GM12878 (cell line): Measurements from ENCODE around the gene TSPO. TPM values are rescaled to one million over a fixed set of nuclear protein-coding genes. Genes with fewer than 3 reads are reported as not detected.

ENCODE experiments used
- ATAC-seq: fragments of 200-7000 bp; cut with Tn5 transposase; 3 replicates; pipeline ENCODE4 v1.9.1; 2020; ENCODE audit warnings: mild to moderate bottlenecking, moderate library complexity
- BruUV-seq: library from RNA; stranded (reverse); fragments of 400-500 nt; replicated peaks from 2 replicates; lab custom pipeline; 2021; lab: Mats Ljungman, UMichigan
- CTCF ChIA-PET: fragments of 300-600 bp; sonication (Branson Sonifier 250); formaldehyde crosslinking; extraction: SDS; loops from one replicate; lab custom pipeline; 2021; ENCODE audit warnings: inconsistent platforms; lab: Yijun Ruan, JAX
- POLR2A ChIA-PET: fragments of 350-600 bp; formaldehyde crosslinking; extraction: SDS; loops from one replicate; lab custom pipeline; 2021; ENCODE audit warnings: inconsistent platforms; lab: Charles Lee
- RAD21 ChIA-PET: fragments of 300-600 bp; sonication (Branson Sonifier 250); formaldehyde crosslinking; loops from one replicate; lab custom pipeline; 2023; ENCODE audit warnings: antibody characterized with exemption; ENCODE audit not compliant: unreplicated experiment; lab: Charles Lee
- SMC1A ChIA-PET: fragments of 300-600 bp; sonication (Branson Sonifier 250); formaldehyde crosslinking; loops from one replicate; lab custom pipeline; 2023; ENCODE audit not compliant: unreplicated experiment, uncharacterized antibody; lab: Charles Lee
- DNase-seq: peaks from one replicate; pipeline ENCODE4 v3.0.0-alpha.2; 2011; ENCODE audit warnings: low read depth, low spot score
- FAIRE-seq: peaks from 3 replicates; lab custom pipeline; 2011; peaks lifted over from hg19 to GRCh38; lab: Jason Lieb, UNC
- H2AFZ ChIP-seq: 2 replicates; pipeline ENCODE4 v1.6.0; 2011; ENCODE audit warnings: low read depth, low read length, control low read depth; ENCODE audit not compliant: control insufficient read depth
- H3K27ac ChIP-seq: 2 replicates; pipeline ENCODE4 v1.5.1; 2011; ENCODE audit warnings: control low read depth; ENCODE audit not compliant: control insufficient read depth, insufficient read depth
- H3K27me3 ChIP-seq, 2 experiments: replicated peaks in 1 of 2; 2 replicates each; pipeline versions ENCODE4 v1.6.0 to v1.6.1; 2011; ENCODE audit warnings: low read length in 1 of 2; ENCODE audit not compliant: control insufficient read depth in 2 of 2, insufficient read depth in 2 of 2
- H3K36me3 ChIP-seq, 2 experiments: 2 replicates each; pipeline ENCODE4 v1.5.1; 2011; ENCODE audit warnings: low read length in 1 of 2; ENCODE audit not compliant: control insufficient read depth in 2 of 2, insufficient read depth in 2 of 2
- H3K4me1 ChIP-seq: 2 replicates; pipeline ENCODE4 v1.6.1; 2011; ENCODE audit warnings: mild to moderate bottlenecking, low read length, moderate library complexity, mixed read lengths; ENCODE audit not compliant: control insufficient read depth, insufficient read depth
- H3K4me2 ChIP-seq: 2 replicates; pipeline ENCODE4 v1.6.0; 2011; ENCODE audit warnings: control low read depth; ENCODE audit not compliant: control insufficient read depth, insufficient read depth
- H3K4me3 ChIP-seq: fragments of 200-600 bp; sonication (generic); 2 replicates; pipeline ENCODE4 v1.5.1; 2016
- H3K79me2 ChIP-seq: 2 replicates; pipeline ENCODE4 v1.6.0; 2011; ENCODE audit warnings: low read length; ENCODE audit not compliant: control insufficient read depth, insufficient read depth
- H3K9ac ChIP-seq: 2 replicates; pipeline ENCODE4 v1.8.0; 2011; ENCODE audit warnings: low read length, control low read depth, mixed read lengths; ENCODE audit not compliant: control insufficient read depth, insufficient read depth
- H3K9me3 ChIP-seq: replicated peaks from 3 replicates; pipeline ENCODE4 v1.5.1; 2011; ENCODE audit warnings: mild to moderate bottlenecking, low read length; ENCODE audit not compliant: control insufficient read depth, insufficient read depth
- H4K20me1 ChIP-seq: 2 replicates; pipeline ENCODE4 v1.6.0; 2011; ENCODE audit not compliant: control insufficient read depth, insufficient read depth
- CBFB ChIP-seq: IDR thresholded peaks from 2 replicates; pipeline ENCODE4 v1.6.1; 2016; ENCODE audit warnings: antibody characterized with exemption, low read depth
- CEBPB ChIP-seq, 2 experiments: fragments of 150-350 bp in 1 of 2; IDR thresholded peaks; 2 replicates each; pipeline ENCODE4 v1.6.1; 2012 to 2014; ENCODE audit warnings: low read depth in 2 of 2, low read length in 2 of 2, borderline replicate concordance in 1 of 2, inconsistent platforms in 1 of 2
- CHD4 ChIP-seq: fragments of 200-600 bp; sonication (generic); IDR thresholded peaks from 2 replicates; pipeline ENCODE4 v1.6.1; 2016; ENCODE audit warnings: mild to moderate bottlenecking
- E4F1 ChIP-seq: fragments of 450-650 bp; IDR thresholded peaks from 2 replicates; pipeline ENCODE4 v1.6.1; 2018; ENCODE audit warnings: borderline replicate concordance, mild to moderate bottlenecking; ENCODE audit not compliant: partially characterized antibody
- EZH2 ChIP-seq: IDR thresholded peaks from 2 replicates; pipeline ENCODE4 v1.6.1; 2012; ENCODE audit warnings: low read depth, mild to moderate bottlenecking, control low read depth, inconsistent platforms, low read length, borderline replicate concordance; ENCODE audit not compliant: control insufficient read depth
- GABPA ChIP-seq: IDR thresholded peaks from 2 replicates; pipeline ENCODE4 v1.6.1; 2014; ENCODE audit warnings: antibody characterized with exemption, low read depth, mild to moderate bottlenecking, inconsistent platforms
- HCFC1 ChIP-seq: fragments of 150-350 bp; IDR thresholded peaks from 2 replicates; pipeline ENCODE4 v1.6.1; 2014; ENCODE audit warnings: low read length
- IKZF1 ChIP-seq: fragments of 450-650 bp; conservative IDR thresholded peaks from 2 replicates; pipeline ENCODE4 v1.6.1; 2017; ENCODE audit warnings: antibody characterized with exemption, mild to moderate bottlenecking
- PAX8 ChIP-seq: fragments of 450-650 bp; IDR thresholded peaks from 2 replicates; pipeline ENCODE4 v1.6.1; 2017; ENCODE audit warnings: mild to moderate bottlenecking, moderate library complexity
- PML ChIP-seq: IDR thresholded peaks from 2 replicates; pipeline ENCODE4 v1.6.1; 2012; ENCODE audit warnings: low read length, inconsistent platforms
- RELA ChIP-seq: fragments of 450-650 bp; IDR thresholded peaks from 2 replicates; pipeline ENCODE4 v1.8.0; 2014; ENCODE audit warnings: borderline replicate concordance; ENCODE audit not compliant: partially characterized antibody
- SRF ChIP-seq, 2 experiments: IDR thresholded peaks; 2 replicates each; pipeline ENCODE4 v1.6.1; 2011; ENCODE audit warnings: low read depth in 2 of 2, low read length in 2 of 2, mild to moderate bottlenecking in 1 of 2, moderate library complexity in 1 of 2
- TBL1XR1 ChIP-seq: IDR thresholded peaks from 2 replicates; pipeline ENCODE4 v1.6.1; 2012; ENCODE audit warnings: low read depth, low read length, improper control_type of control experiment
- TCF7 ChIP-seq: IDR thresholded peaks from 2 replicates; pipeline ENCODE4 v1.6.1; 2014; ENCODE audit warnings: antibody characterized with exemption, borderline replicate concordance
- ZBTB33 ChIP-seq: fragments of 450-650 bp; IDR thresholded peaks from 2 replicates; pipeline ENCODE4 v1.6.1; 2017; ENCODE audit warnings: mild to moderate bottlenecking
- ZNF207 ChIP-seq: fragments of 450-650 bp; IDR thresholded peaks from 2 replicates; pipeline ENCODE4 v1.6.1; 2014; ENCODE audit warnings: antibody characterized with exemption, mild to moderate bottlenecking, borderline replicate concordance
- WGBS: methylation state at CpG from one replicate; pipeline ENCODE4 v1.1.6; 2016; ENCODE audit warnings: low lambda C conversion rate; ENCODE audit not compliant: insufficient replicate concordance, insufficient coverage; ENCODE audit errors: missing lambda C conversion rate; 5-methylcytosine and 5-hydroxymethylcytosine counted together
- in situ Hi-C: fragments of 300-500 bp; cut with MboI; formaldehyde crosslinking; loops from 9 replicates; pipeline ENCODE4 v1.14.3; 2018; ENCODE audit warnings: mixed read lengths
- intact Hi-C: fragments of 100-400 bp; cut with micrococcal nuclease; formaldehyde crosslinking; loops from one replicate; pipeline ENCODE4 v1.14.2; 2022; ENCODE audit not compliant: unreplicated experiment
- polyA plus RNA-seq, 11 experiments: library from polyadenylated mRNA; depleted of rRNA in 4 of 11; unstranded in 6 of 11; stranded (reverse) in 5 of 11; fragments of >200 nt; fragmentation: Nextera tagmentation in 4 of 11; fragmentation: Illumina TruSeq in 1 of 11; extraction: Ambion mirVana in 4 of 11; extraction: Trizol in 1 of 11; gene quantifications; 1 replicate in 1 of 11; 2 replicates in 10 of 11; pipeline versions ENCODE4 v1.2.1 to v1.2.3, GENCODE V29; 2011 to 2016; ENCODE audit warnings: inconsistent platforms in 2 of 11, missing spikeins in 2 of 11, low read depth in 1 of 11
- total RNA-seq, 4 experiments: library from RNA; depleted of rRNA in 3 of 4; stranded (reverse); fragments of >200 nt in 3 of 4; fragmentation: Illumina TruSeq in 1 of 4; extraction: Trizol in 1 of 4; gene quantifications; 2 replicates each; pipeline versions ENCODE4 v1.2.1 to v1.2.3, GENCODE V29; 2013 to 2021
- TF ChIP-seq, protein P1 (sequence below): fragments of 450-650 bp; IDR thresholded peaks from 2 replicates; pipeline ENCODE4 v1.6.1; 2017; ENCODE audit warnings: borderline replicate concordance
- TF ChIP-seq, protein P2 (sequence below): IDR thresholded peaks from 2 replicates; pipeline ENCODE4 v1.6.1; 2011; ENCODE audit warnings: low read depth, mild to moderate bottlenecking, low read length, moderate library complexity, borderline replicate concordance; ENCODE audit errors: extremely low read depth

Gene TSPO
- total and polyA plus RNA-seq, 10 of the 15 experiments (the other 5 are each of a cell fraction or from before 2014, with no cell fraction given): 1.4 to 50.5 (median 18.8) TPM

GRCh38 chr22:43179146-43179910 lies 28.0 kb downstream of the TSPO start:
- POLR2A ChIA-PET: no interaction called here
- Histone ChIP-seq H2AFZ (no peak overlapping the region), H3K27me3 (no peaks in the 10 kb centered on the region), H3K9ac (no peak overlapping the region), H3K4me1 (no peaks in the 10 kb centered on the region; the same call in 1 of the 2 replicates), H3K27ac (no peak overlapping the region), H3K36me3 (peaks cover 7 to 11% of the 10 kb centered on the region in 2 experiments; a peak in 3 of 4 replicates), H4K20me1 (no peaks in the 10 kb centered on the region), H3K79me2 (no peaks in the 10 kb centered on the region; the same call in 1 of the 2 replicates), H3K4me3 (no peak overlapping the region), H3K9me3 (no peaks in the 10 kb centered on the region), H3K4me2 (no peak overlapping the region)
- RAD21 ChIA-PET: no interaction called here
- CTCF ChIA-PET: interaction anchor here (0.5 to 0.6 kb wide), 2 partner anchors 95 to 232 kb away, joined by 4 read pairs; no protein-coding TSS in a partner anchor
- SMC1A ChIA-PET: no interaction called here
- no peak for ATAC-seq
- 95% methylated on average over 25 of the region's 25 CpGs for WGBS
- intact Hi-C loops: no loop called here
- FAIRE-seq: no peak
- no peak for DNase-seq
- no TSS peak for BruUV-seq
- in situ Hi-C loops: no loop called here
- no peak for TF ChIP-seq CHD4
- TF ChIP-seq GABPA: no peak
- TF ChIP-seq TCF7: no peak
- TF ChIP-seq, protein P1, sequence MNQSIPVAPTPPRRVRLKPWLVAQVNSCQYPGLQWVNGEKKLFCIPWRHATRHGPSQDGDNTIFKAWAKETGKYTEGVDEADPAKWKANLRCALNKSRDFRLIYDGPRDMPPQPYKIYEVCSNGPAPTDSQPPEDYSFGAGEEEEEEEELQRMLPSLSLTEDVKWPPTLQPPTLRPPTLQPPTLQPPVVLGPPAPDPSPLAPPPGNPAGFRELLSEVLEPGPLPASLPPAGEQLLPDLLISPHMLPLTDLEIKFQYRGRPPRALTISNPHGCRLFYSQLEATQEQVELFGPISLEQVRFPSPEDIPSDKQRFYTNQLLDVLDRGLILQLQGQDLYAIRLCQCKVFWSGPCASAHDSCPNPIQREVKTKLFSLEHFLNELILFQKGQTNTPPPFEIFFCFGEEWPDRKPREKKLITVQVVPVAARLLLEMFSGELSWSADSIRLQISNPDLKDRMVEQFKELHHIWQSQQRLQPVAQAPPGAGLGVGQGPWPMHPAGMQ: no peak
- TF ChIP-seq PAX8: no peak
- no peak for TF ChIP-seq PML
- TF ChIP-seq SRF (IDR thresholded peaks at IDR 0.05; ENCODE audit: low read depth in 2 of 2, low read length in 2 of 2): no peak
- TF ChIP-seq, protein P2, sequence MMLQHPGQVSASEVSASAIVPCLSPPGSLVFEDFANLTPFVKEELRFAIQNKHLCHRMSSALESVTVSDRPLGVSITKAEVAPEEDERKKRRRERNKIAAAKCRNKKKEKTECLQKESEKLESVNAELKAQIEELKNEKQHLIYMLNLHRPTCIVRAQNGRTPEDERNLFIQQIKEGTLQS: no peak
- TF ChIP-seq CBFB: no peak
- TF ChIP-seq ZNF207: no peak
- no peak for TF ChIP-seq IKZF1
- TF ChIP-seq RELA: no peak
- no peak for TF ChIP-seq TBL1XR1
- no peak for TF ChIP-seq E4F1
- no peak for TF ChIP-seq HCFC1
- TF ChIP-seq EZH2: no peak
- TF ChIP-seq CEBPB (IDR thresholded peaks at IDR 0.05; ENCODE audit: borderline replicate concordance in 1 of 2, low read depth in 2 of 2, low read length in 2 of 2): no peak
- TF ChIP-seq ZBTB33: no peak
